ENCODE data around the gene UBE2R2.
A peak's percentile ranks its signal among the peaks of the same experiment; 100 is the strongest.

- TF ChIP-seq CTCF (IDR thresholded peaks at IDR 0.05) (peak in 1 of 3 donors; percentile 22), POLR2AphosphoS5 (IDR thresholded peaks at IDR 0.05) (peak in 1 of 3 donors; percentile 4)
These were observed 587 bp downstream of the UBE2R2 start for GRCh38 chr9:33817327-33818166.

All from breast epithelium (tissue), 3 donors.